Stimulated activated CD4-positive, alpha-beta T cell treated with anti-CD3 and anti-CD28 coated beads, TNF-alpha, amount 100 ng/mL, for 24 hours (primary cell): ENCODE data around the gene ZNF550.
"Not testable (repeated sequence)": the region's sequence is repeated elsewhere in the genome, so short reads cannot be mapped to it uniquely, and the experiment has no call there.

Source experiments
- DNase-seq, 3 experiments: peaks; one replicate each; pipeline ENCODE4 v3.0.0-alpha.2; 2020; ENCODE audit warnings: low read depth in 3 of 3

Gene ZNF550

GRCh38 chr19:57527136-57527881 is 32.4 kb downstream of the ZNF550 start, which contains the start of gene ZNF549:
TSS of gene ZNF549 (plus strand) at chr19:57527356. CDS start at chr19:57527574, 218 bp downstream.
- DNase-seq, result peak; percentile 73 to 85 (median 84)

- not testable (repeated sequence) for DNase-seq
These were observed 41.6 kb downstream of the ZNF550 start for GRCh38 chr19:57518021-57518420.

DNA sequence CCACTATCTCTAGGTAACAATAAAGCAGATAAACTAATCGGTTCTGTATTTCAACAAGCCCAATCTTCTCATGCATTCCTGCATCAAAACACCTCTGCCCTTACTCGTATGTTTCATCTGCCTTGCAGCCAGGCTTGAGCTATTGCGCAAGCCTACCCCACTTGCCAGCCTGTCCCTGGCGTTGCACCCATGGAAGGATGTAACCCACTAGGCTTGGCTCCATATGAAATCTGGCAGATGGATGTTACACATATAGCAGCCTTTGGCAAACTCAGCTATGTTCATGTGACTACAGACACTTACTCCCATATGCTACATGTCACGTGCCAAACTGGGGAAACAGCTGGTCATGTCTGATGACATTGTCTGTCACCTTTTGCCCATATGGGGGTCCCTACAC is 44.4 kb downstream of the ZNF550 start:
- DNase-seq, result no peak

DNA sequence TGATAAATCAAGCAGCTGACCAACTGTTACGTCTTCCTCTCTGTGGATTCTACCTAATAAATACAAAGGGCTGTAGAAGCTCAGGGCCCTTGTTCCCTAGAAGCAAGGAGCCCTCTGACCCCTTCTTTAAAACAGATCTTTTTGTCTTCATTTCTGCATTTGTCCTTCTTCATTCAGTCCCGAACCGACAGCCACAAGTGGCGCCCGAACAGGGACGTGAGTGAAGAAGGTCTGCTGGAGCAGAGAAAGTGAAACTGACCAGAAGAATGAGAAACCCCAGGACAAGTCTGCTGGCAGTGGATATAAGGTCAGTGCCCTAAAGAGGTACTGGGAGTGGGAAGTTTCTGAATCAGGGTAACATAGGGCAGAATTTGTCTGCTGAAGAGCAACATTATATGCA is 46.8 kb downstream of the ZNF550 start:
- DNase-seq, result no peak

DNA sequence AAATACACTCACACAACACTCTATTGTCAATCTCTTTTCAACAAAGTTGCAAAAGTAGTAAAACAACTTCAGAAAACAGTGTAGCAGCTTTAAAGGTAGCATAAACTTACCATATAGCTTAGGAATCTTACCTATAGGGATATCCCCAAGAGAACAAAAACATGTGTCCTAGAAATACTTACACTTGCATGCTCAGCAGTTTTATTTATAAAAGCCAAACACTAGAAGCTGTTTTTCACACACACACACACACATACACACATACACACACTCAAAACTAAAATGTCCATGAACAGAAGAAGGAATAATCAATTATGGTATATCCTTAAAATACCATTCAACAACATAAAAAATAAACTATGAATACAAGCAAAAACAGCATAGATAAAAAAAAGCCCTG is 48.2 kb downstream of the ZNF550 start:
- no peak for DNase-seq

GRCh38 chr19:57506163-57506562 is 53.5 kb downstream of the ZNF550 start:
- DNase-seq, result no peak

- DNase-seq, result not testable (repeated sequence)
These were observed 59.3 kb downstream of the ZNF550 start for GRCh38 chr19:57500400-57500799.

- DNase-seq, result peak; percentile 92 to 94 (median 92)
These were observed 59.8 kb downstream of the ZNF550 start, which contains the start of gene ZNF773 for GRCh38 chr19:57499680-57500395. TSS of gene ZNF773 (plus strand) at chr19:57499938. CDS start at chr19:57500081, 143 bp downstream.

GRCh38 chr19:57499332-57499679 is 60.4 kb downstream of the ZNF550 start:
- DNase-seq, result not testable (repeated sequence)

GRCh38 chr19:57488299-57488644 is 71.4 kb downstream of the ZNF550 start:
- DNase-seq, result not testable (repeated sequence)

GRCh38 chr19:57487477-57488298 is 72.0 kb downstream of the ZNF550 start, which contains the start of gene ZNF419:
TSS of gene ZNF419 (plus strand) at chr19:57487750. CDS start at chr19:57487951, 201 bp downstream.
- DNase-seq, result peak; percentile 87 to 93 (median 90)
